Bronchial smooth muscle cell (primary cell): Measurements from ENCODE around the gene SFRP4. TPM values are rescaled to one million over a fixed set of nuclear protein-coding genes. Genes with fewer than 3 reads are reported as not detected.

Experiments
- total RNA-seq: library from RNA; depleted of rRNA; stranded (reverse); fragments of >200 nt; gene quantifications from 2 replicates; pipeline ENCODE4 v1.2.1, GENCODE V29; 2014

Gene SFRP4
- 0.32 and 1.5 TPM in 2 replicates for total RNA-seq

GRCh38 chr7:37916673-37917660 lies at the start of gene SFRP4:
Gene SFRP4, minus strand, starts transcription at chr7:37916817. Its CDS starts 280 bp downstream, at chr7:37916537.

GRCh38 chr7:37920305-37920848 lies 3.8 kb upstream of the SFRP4 start, which contains the start of gene EPDR1:
Gene EPDR1, plus strand, starts transcription at chr7:37920640. Its CDS starts 300 bp downstream, at chr7:37920940.

Other genes with a start within 250 kb of the SFRP4 start
- not detected in 2 replicates for gene GPR141, start 233.1 kb downstream of the SFRP4 start, total RNA-seq
- not detected in 2 replicates for gene NME8, start 68.2 kb downstream of the SFRP4 start, total RNA-seq
- 6.0 and 13.0 TPM in 2 replicates for gene EPDR1, start 3.8 kb upstream of the SFRP4 start, total RNA-seq